Osteoblast (primary cell): ENCODE results near the gene SOX13. TPM values are rescaled to one million over a fixed set of nuclear protein-coding genes. Genes with fewer than 3 reads are reported as not detected.

Experiments used
- DNase-seq: peaks from one replicate; pipeline ENCODE4 v3.0.0; 2011; ENCODE audit warnings: low spot score, mixed read lengths; ENCODE audit not compliant: insufficient read length; ENCODE audit errors: missing footprints
- H2AFZ ChIP-seq: 2 replicates; pipeline ENCODE4 v1.6.0; 2011; ENCODE audit warnings: mild to moderate bottlenecking, low read length
- H3K27ac ChIP-seq: 2 replicates; pipeline ENCODE4 v1.5.1; 2011; ENCODE audit warnings: mild to moderate bottlenecking, low read depth, low read length, moderate library complexity
- H3K27me3 ChIP-seq: 2 replicates; pipeline ENCODE4 v1.6.0; 2012; ENCODE audit warnings: mild to moderate bottlenecking, control low read depth, inconsistent platforms, low read length, moderate library complexity; ENCODE audit not compliant: insufficient read depth
- H3K36me3 ChIP-seq: 2 replicates; pipeline ENCODE4 v1.5.1; 2011; ENCODE audit warnings: mild to moderate bottlenecking, low read length, control low read depth, moderate library complexity; ENCODE audit not compliant: insufficient read depth
- H3K4me1 ChIP-seq: 2 replicates; pipeline ENCODE4 v1.5.1; 2011; ENCODE audit warnings: mild to moderate bottlenecking, low read length, control low read depth, moderate library complexity; ENCODE audit not compliant: insufficient read depth
- H3K4me2 ChIP-seq: 2 replicates; pipeline ENCODE4 v1.6.0; 2011; ENCODE audit warnings: mild to moderate bottlenecking, low read length; ENCODE audit not compliant: insufficient read depth
- H3K4me3 ChIP-seq: fragments of 200-600 bp; sonication (generic); 3 replicates; pipeline ENCODE4 v1.5.1; 2012; ENCODE audit warnings: mild to moderate bottlenecking, low read length, inconsistent platforms; ENCODE audit not compliant: insufficient read depth
- H3K79me2 ChIP-seq: 2 replicates; pipeline ENCODE4 v1.6.0; 2012; ENCODE audit warnings: mild to moderate bottlenecking, low read length, control low read depth, inconsistent platforms; ENCODE audit not compliant: insufficient read depth
- H3K9me3 ChIP-seq: 2 replicates; pipeline ENCODE4 v1.5.1; 2011; ENCODE audit warnings: low read depth, low read length, control low read depth
- H4K20me1 ChIP-seq: 2 replicates; pipeline ENCODE4 v1.6.0; 2012; ENCODE audit warnings: mild to moderate bottlenecking, low read length, control low read depth; ENCODE audit not compliant: insufficient read depth
- CTCF ChIP-seq: IDR thresholded peaks from 2 replicates; pipeline ENCODE4 v1.5.1; 2011; ENCODE audit warnings: mild to moderate bottlenecking, low read depth, low read length, moderate library complexity; ENCODE audit errors: extremely low read depth
- total RNA-seq: library from RNA; depleted of rRNA; stranded (reverse); fragments of >200 nt; gene quantifications from 2 replicates; pipeline ENCODE4 v1.2.3, GENCODE V29; 2012

SOX13 gene
- total RNA-seq, 1 donor: 9.0 TPM

- Histone ChIP-seq H3K4me2 (no peak overlapping the region), H3K27me3 (no peaks in the 10 kb centered on the region), H3K27ac (no peak overlapping the region), H3K4me3 (no peak overlapping the region), H3K79me2 (no peaks in the 10 kb centered on the region), H3K36me3 (no peaks in the 10 kb centered on the region), H2AFZ (no peak overlapping the region), H3K9me3 (peaks cover 5% of the 10 kb centered on the region), H3K4me1 (peaks cover 13% of the 10 kb centered on the region), H4K20me1 (no peaks in the 10 kb centered on the region)
- DNase-seq: no peak
- no peak for TF ChIP-seq CTCF
Observed at GRCh38 chr1:204167730-204168129, 94.8 kb downstream of the SOX13 start.

- H3K36me3 ChIP-seq: no peaks in the 10 kb centered on the region
- no peaks in the 10 kb centered on the region for H3K79me2 ChIP-seq
- no peaks in the 10 kb centered on the region for H4K20me1 ChIP-seq
- no peaks in the 10 kb centered on the region for H3K27me3 ChIP-seq
- no peak for TF ChIP-seq CTCF
- no peak for DNase-seq
- no peak overlapping the region for H2AFZ ChIP-seq
- H3K4me2 ChIP-seq: no peak overlapping the region
- peaks cover 5% of the 10 kb centered on the region for H3K9me3 ChIP-seq
- H3K27ac ChIP-seq: no peak overlapping the region
- H3K4me1 ChIP-seq: peaks cover 13% of the 10 kb centered on the region
- H3K4me3 ChIP-seq: no peak overlapping the region
Observed at GRCh38 chr1:204169858-204170257, 96.9 kb downstream of the SOX13 start.

GRCh38 chr1:204170494-204171155 lies 97.7 kb downstream of the SOX13 start:
- Histone ChIP-seq H3K4me1 (peaks cover 13% of the 10 kb centered on the region), H3K4me3 (no peak overlapping the region), H3K79me2 (no peaks in the 10 kb centered on the region), H4K20me1 (no peaks in the 10 kb centered on the region), H3K4me2 (no peak overlapping the region), H3K36me3 (no peaks in the 10 kb centered on the region), H3K27ac (no peak overlapping the region), H3K9me3 (peaks cover 5% of the 10 kb centered on the region), H3K27me3 (peaks cover under 1% of the 10 kb centered on the region), H2AFZ (no peak overlapping the region)
- TF ChIP-seq CTCF: no peak
- no peak for DNase-seq

GRCh38 chr1:204171751-204172178 lies 98.8 kb downstream of the SOX13 start:
- no peaks in the 10 kb centered on the region for H4K20me1 ChIP-seq
- peaks cover 3% of the 10 kb centered on the region for H3K27me3 ChIP-seq
- peaks cover 13% of the 10 kb centered on the region for H3K4me1 ChIP-seq
- no peaks in the 10 kb centered on the region for H3K36me3 ChIP-seq
- H3K9me3 ChIP-seq: peaks cover 5% of the 10 kb centered on the region
- no peak for TF ChIP-seq CTCF
- no peak overlapping the region for H3K4me3 ChIP-seq
- H2AFZ ChIP-seq: no peak overlapping the region
- no peak for DNase-seq
- no peak overlapping the region for H3K27ac ChIP-seq
- H3K79me2 ChIP-seq: no peaks in the 10 kb centered on the region
- H3K4me2 ChIP-seq: no peak overlapping the region
